Stimulated activated CD4-positive, alpha-beta T cell treated with anti-CD3 and anti-CD28 coated beads, Interleukin-1b, Interleukin-23, amount 100 ng/mL, for 24 hours (primary cell): ENCODE results near the gene PLSCR3.
A peak's percentile ranks its signal among the peaks of the same experiment; 100 is the strongest.
"Not testable (repeated sequence)": the region's sequence is repeated elsewhere in the genome, so short reads cannot be mapped to it uniquely, and the experiment has no call there.

ENCODE experiments used
- DNase-seq, 4 experiments: peaks; one replicate each; pipeline ENCODE4 v3.0.0-alpha.2; 2020; ENCODE audit warnings: low read depth in 4 of 4, low spot score in 1 of 4

PLSCR3 gene

GRCh38 chr17:7382901-7383300, 11.4 kb downstream of the PLSCR3 start:
- DNase-seq = no peak

DNA sequence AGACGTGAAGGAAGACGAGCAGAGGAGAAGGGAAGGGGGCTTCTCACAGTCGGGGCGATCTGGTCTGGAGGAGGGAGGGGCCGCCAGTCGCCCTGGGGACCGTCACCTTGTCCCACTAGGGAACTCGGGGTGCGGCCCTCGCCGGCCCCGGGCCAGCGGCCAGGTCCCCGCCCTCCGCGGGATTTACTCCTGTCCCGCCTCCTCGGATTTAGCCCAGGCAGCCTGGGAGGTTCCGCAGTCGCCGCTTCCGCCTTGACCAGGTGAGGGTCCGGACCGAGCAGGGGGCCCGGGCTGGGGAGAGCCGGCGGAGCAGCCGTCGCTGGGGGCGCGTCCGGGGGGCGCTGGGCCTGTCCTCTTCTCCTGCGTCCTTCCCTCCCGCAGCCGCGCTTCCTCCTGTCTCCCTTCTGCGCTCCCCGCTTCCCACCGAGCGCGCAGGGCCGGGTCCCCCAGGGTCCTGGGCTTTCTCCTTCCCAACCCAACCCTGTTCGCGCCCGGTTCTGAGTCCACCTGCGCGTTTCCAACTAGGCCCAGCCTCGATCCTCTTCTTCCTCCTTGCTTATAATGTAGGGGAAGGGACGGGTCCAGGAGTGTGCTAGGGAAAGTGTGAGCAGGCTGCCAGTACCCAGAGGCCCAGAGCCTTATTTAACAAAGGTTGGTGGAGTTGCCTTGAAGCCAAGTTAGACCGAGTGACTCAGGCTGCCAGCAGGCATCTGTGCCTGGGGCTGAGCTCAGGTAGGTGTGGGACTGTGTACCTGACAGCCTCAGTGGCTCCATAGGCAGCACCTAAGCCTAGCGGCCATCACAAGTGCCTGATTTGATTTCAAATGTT, 13.3 kb downstream of the PLSCR3 start, which contains the start of gene TNK1:
TSS of gene TNK1 (plus strand) at position 235 of the 829 bp plus-strand sequence. CDS start 1,838 bp downstream, outside the sequence.
- DNase-seq = no peak

- DNase-seq = no peak
Measured at GRCh38 chr17:7380321-7380720, 14.0 kb downstream of the PLSCR3 start.

GRCh38 chr17:7379134-7379533, 15.2 kb downstream of the PLSCR3 start:
- no peak for DNase-seq

DNA sequence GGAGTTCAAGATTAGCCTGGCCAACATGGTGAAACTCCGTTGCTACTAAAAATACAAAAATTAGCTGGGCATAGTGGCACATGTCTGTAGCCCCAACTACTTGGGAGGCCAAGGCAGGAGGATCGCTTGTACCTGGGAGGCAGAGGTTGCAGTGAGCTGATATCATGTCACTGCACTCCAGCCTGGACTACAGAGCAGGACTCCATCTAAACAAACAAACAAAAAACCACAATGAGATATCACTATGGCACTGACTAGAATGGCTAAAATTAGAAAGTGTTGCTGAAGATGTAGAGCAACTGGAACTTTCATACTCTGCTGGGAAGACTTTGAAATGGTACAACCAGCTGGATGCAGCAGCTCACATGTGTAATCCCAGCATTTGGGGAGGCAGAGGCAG, 20.0 kb downstream of the PLSCR3 start:
- DNase-seq = no peak

GRCh38 chr17:7370853-7371252, 23.5 kb downstream of the PLSCR3 start:
- DNase-seq = no peak

- DNase-seq = no peak
Measured at GRCh38 chr17:7369825-7370224, 24.5 kb downstream of the PLSCR3 start.

- not testable (repeated sequence) for DNase-seq
Measured at GRCh38 chr17:7368599-7368994, 25.7 kb downstream of the PLSCR3 start.

DNA sequence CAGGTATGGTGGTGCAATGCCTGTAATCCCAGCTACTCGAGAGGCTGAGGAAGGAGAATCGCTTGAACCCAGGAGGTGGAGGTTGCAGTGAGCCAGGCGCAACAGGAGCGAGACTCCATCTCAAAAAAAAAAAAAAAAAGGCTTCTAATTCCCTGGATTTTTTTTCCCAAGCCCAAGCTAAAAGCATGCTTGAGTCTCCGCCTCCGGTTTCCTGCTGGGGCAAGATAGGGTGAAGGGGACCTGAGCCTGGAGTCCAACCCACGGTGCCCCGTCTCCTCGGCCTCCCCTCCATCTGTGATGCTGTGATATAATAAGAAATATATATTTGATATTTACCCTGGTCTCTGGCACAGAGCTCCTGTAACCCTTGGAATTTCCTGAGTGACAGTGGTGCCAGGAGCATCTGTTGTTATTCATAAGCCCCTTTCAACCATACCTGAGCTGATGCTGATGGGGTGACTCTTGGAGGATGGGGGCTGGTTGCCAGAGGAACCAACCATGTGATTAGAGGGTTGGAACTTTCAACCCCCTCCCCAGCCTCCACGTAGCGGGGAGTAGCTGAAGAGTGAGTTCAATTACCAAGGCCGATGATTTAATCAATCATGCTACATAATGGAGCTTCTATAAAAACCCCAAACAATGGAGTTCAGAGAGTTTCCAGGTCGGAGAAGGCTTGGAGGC, 26.3 kb downstream of the PLSCR3 start:
- no peak for DNase-seq

DNA sequence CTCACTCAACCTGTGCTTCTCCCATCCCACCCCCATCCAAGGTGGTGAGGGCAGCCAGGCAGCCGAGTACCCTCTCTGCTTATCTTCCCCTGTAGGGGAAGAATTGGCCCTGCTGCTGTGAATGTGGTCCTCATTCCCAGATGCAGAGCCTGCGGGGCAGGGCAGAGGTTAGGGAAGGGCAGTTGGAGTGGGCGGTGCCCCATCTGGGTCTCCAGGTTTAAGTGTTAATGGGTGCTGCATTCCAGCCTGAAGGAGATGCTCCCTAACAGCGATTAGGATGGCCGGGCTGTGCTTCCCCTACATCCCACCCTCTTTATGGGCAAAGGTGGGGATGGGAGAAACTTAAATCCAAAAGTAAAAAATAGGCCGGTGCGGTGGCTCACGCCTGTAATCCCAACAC, 27.2 kb downstream of the PLSCR3 start:
- no peak for DNase-seq

GRCh38 chr17:7365963-7366362, 28.4 kb downstream of the PLSCR3 start:
- not testable (repeated sequence) for DNase-seq

GRCh38 chr17:7363311-7363710, 31.0 kb downstream of the PLSCR3 start:
- no peak for DNase-seq

DNA sequence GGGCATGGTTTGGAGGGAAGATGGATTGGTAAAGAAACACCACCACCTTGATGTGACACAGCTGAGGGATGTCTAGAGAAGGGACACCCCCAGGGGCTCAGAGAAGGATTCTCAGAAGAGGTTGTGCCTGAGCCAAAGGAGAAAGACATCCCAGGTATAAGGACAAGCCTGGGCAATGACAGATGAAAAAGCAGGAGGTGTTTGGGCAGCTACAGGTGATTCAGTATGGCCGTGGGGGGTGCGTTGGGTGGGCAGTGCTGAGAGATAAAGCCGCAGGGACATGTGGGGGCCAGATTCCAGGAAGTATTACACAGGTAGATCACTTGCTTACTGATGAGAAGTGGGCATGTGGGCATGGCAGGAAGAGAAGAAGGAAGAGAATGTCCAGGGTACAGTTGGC, 32.4 kb downstream of the PLSCR3 start:
- DNase-seq = no peak

DNA sequence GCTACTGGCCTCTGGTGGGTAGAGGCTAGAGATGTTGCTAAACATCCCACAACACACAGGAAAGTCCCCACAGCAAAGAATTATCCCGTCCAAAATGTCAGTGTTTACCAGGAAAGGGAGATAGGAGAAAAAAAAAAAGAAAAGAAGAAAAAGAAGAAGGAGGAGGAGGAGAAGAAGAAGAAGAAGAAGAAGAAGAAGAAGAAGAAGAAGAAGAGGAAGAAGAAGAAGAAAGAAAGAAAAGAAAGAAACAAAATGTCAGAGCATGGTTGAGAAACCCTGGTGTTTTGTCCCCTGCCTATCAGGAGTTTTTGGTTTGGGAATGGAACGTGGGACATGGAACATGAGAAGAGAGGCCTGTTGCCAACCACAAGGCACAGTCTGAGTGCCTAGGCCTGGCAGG, 36.9 kb downstream of the PLSCR3 start:
- no peak for DNase-seq

DNA sequence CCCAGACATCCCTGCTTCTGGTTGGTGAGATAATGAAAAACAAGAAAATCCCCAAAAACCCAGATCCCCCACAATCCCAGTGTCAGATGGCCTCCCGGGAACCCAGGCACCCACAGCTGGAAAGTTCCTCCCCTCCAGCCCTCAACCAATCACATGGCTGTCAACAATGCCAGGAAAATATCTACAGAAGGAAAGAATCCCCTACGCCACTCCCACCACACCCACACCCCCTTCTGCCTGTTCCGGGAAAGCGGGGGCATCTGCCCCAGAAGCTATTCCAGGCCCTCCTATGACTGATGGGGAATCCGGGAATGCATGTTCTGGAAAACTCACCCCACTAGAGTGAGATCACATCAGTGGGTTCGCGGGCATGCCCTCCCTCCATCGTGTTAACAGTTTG, 37.6 kb downstream of the PLSCR3 start:
- DNase-seq = no peak

- DNase-seq = peak; percentile 61 to 81 (median 76)
Measured at GRCh38 chr17:7356072-7356549, 38.2 kb downstream of the PLSCR3 start.

DNA sequence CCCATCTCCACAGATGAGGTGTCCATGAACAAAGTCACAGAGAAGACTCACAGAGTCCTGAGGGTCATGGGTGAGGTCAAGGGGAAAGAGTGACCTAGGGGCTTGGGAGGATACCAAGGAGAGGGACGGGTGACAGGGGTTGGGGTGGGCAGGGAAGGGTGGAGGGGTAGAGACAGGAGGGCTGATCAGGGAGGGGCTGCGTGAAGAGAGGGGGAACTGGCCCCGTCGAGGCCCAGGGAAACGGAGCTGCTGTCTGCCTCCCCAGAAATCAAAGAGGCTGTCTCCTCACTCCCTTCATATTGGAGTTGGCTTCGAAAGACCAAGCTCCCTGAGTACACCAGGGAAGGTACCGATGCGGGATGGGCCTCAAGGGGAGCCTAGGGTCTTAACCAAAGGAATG, 38.8 kb downstream of the PLSCR3 start:
- DNase-seq = no peak

DNA sequence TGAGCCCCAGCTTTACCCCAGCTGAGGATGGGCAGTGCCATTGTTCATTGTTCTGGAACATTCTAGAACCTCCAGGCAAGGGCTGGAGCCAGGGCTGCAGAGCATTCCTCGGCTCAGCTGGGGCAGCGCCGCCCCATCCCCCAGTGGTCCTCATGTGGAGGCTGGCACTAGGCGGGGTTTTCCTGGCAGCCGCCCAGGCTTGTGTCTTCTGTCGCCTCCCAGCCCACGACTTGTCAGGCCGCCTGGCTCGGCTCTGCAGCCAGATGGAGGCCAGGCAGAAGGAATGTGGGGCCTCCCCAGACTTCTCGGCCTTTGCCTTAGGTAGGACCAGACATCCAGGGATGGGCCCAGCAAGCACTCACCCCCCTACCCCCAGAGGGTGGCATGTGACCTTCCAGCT, 39.3 kb downstream of the PLSCR3 start, which contains the start of gene TMEM95:
TSS of gene TMEM95 (plus strand) at position 104 of the 400 bp plus-strand sequence. CDS start at position 153, 49 bp downstream.
- DNase-seq = no peak

- DNase-seq = no peak
Measured at GRCh38 chr17:7354262-7354843, 40.0 kb downstream of the PLSCR3 start.

DNA sequence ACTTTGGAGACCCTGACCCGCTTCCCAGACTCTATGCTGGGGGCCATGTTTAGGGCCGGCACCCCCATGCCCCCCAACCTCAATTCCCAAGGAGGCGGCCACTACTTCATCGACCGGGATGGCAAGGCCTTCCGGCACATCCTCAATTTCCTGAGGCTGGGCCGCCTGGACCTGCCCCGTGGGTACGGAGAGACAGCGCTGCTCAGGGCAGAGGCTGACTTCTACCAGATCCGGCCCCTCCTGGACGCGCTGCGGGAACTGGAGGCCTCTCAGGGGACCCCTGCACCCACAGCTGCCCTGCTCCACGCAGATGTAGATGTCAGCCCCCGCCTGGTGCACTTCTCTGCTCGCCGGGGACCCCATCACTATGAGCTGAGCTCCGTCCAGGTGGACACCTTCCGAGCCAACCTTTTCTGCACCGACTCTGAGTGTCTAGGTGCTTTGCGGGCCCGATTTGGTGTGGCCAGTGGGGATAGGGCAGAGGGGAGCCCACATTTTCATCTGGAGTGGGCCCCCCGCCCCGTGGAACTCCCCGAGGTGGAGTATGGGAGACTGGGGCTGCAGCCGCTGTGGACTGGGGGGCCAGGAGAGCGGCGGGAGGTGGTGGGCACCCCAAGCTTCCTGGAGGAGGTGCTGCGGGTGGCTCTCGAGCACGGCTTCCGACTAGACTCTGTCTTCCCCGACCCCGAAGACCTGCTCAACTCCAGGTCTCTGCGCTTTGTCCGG, 41.3 kb downstream of the PLSCR3 start:
- no peak for DNase-seq

DNA sequence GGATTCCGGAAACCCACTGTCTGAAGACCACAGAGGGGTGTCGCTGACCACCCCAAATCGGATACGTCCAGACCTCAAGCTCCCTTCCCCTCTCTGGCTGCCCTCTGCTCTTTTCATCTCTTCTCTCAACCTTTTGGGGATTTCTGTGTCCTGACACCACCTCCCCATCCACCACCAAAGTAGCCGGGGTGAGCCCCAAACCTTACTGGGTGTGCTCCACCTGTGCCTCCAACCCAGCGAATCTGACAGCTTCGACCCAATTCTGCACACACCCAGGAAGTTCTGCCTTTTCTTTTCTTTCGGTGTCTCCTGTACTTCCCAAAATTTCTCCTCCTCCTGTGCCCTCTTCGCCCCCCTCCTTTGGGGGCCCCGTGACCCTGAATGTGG, 41.8 kb downstream of the PLSCR3 start:
- no peak for DNase-seq
